Testis (tissue), 2 donors: Measurements from ENCODE around the gene VIPR1.
"Not testable (repeated sequence)": the region's sequence is repeated elsewhere in the genome, so short reads cannot be mapped to it uniquely, and the experiment has no call there.

ENCODE experiments used
- CTCF ChIP-seq, 3 experiments: fragments of 450-650 bp in 2 of 3; fragments of 200-600 bp in 1 of 3; sonication (generic) in 1 of 3; IDR thresholded peaks; one replicate each; pipeline ENCODE4 v1.5.1; 2016 to 2019; ENCODE audit warnings: antibody characterized with exemption in 3 of 3, mild to moderate bottlenecking in 2 of 3, moderate library complexity in 1 of 3
- POLR2A ChIP-seq: fragments of 450-650 bp; IDR thresholded peaks from one replicate; pipeline ENCODE4 v1.6.1; 2017; ENCODE audit warnings: antibody characterized with exemption, mild to moderate bottlenecking, moderate library complexity

- not testable (repeated sequence) for TF ChIP-seq CTCF (IDR thresholded peaks at IDR 0.05); POLR2A
Observed at GRCh38 chr3:42556817-42557216, 54.4 kb downstream of the VIPR1 start.
